ENCODE measurements around the gene AOC2.

- TF ChIP-seq, protein P1, sequence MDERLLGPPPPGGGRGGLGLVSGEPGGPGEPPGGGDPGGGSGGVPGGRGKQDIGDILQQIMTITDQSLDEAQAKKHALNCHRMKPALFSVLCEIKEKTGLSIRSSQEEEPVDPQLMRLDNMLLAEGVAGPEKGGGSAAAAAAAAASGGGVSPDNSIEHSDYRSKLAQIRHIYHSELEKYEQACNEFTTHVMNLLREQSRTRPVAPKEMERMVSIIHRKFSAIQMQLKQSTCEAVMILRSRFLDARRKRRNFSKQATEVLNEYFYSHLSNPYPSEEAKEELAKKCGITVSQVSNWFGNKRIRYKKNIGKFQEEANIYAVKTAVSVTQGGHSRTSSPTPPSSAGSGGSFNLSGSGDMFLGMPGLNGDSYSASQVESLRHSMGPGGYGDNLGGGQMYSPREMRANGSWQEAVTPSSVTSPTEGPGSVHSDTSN (CRISPR knock-in tag; IDR thresholded peaks at IDR 0.05; ENCODE audit: low read depth): no peak
- TF ChIP-seq, protein P1 (tag; conservative IDR thresholded peaks at IDR 0.05; ENCODE audit: low read depth): no peak
- TF ChIP-seq NCOA1 (IDR thresholded peaks at IDR 0.05; ENCODE audit: low read depth) (no peak), RAD51 (IDR thresholded peaks at IDR 0.05; ENCODE audit: borderline replicate concordance, low read depth) (no peak), POLR2A (conservative IDR thresholded peaks at IDR 0.05) (no peak), ZNF444 (CRISPR knock-in tag; IDR thresholded peaks at IDR 0.05) (no peak), ATF3 (IDR thresholded peaks at IDR 0.05) (no peak), ATF3 (CRISPR knock-in tag; conservative IDR thresholded peaks at IDR 0.05) (no peak), MAX (CRISPR knock-in tag; IDR thresholded peaks at IDR 0.05) (no peak), GABPA (tag; conservative IDR thresholded peaks at IDR 0.05; ENCODE audit: low read depth) (no peak), FOXJ3 (CRISPR knock-in tag; IDR thresholded peaks at IDR 0.05) (no peak), CEBPB (tag; IDR thresholded peaks at IDR 0.05) (no peak)
- TF ChIP-seq, protein P2, sequence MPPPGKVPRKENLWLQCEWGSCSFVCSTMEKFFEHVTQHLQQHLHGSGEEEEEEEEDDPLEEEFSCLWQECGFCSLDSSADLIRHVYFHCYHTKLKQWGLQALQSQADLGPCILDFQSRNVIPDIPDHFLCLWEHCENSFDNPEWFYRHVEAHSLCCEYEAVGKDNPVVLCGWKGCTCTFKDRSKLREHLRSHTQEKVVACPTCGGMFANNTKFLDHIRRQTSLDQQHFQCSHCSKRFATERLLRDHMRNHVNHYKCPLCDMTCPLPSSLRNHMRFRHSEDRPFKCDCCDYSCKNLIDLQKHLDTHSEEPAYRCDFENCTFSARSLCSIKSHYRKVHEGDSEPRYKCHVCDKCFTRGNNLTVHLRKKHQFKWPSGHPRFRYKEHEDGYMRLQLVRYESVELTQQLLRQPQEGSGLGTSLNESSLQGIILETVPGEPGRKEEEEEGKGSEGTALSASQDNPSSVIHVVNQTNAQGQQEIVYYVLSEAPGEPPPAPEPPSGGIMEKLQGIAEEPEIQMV (tag; conservative IDR thresholded peaks at IDR 0.05; ENCODE audit: low read depth): no peak
- TF ChIP-seq, protein P3, sequence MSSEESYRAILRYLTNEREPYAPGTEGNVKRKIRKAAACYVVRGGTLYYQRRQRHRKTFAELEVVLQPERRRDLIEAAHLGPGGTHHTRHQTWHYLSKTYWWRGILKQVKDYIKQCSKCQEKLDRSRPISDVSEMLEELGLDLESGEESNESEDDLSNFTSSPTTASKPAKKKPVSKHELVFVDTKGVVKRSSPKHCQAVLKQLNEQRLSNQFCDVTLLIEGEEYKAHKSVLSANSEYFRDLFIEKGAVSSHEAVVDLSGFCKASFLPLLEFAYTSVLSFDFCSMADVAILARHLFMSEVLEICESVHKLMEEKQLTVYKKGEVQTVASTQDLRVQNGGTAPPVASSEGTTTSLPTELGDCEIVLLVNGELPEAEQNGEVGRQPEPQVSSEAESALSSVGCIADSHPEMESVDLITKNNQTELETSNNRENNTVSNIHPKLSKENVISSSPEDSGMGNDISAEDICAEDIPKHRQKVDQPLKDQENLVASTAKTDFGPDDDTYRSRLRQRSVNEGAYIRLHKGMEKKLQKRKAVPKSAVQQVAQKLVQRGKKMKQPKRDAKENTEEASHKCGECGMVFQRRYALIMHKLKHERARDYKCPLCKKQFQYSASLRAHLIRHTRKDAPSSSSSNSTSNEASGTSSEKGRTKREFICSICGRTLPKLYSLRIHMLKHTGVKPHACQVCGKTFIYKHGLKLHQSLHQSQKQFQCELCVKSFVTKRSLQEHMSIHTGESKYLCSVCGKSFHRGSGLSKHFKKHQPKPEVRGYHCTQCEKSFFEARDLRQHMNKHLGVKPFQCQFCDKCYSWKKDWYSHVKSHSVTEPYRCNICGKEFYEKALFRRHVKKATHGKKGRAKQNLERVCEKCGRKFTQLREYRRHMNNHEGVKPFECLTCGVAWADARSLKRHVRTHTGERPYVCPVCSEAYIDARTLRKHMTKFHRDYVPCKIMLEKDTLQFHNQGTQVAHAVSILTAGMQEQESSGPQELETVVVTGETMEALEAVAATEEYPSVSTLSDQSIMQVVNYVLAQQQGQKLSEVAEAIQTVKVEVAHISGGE (CRISPR knock-in tag; IDR thresholded peaks at IDR 0.05): no peak
Observed at GRCh38 chr17:42877037-42877436, 32.7 kb downstream of the AOC2 start.
